Hepatocyte (in vitro differentiated cells): Measurements from ENCODE around the gene CDC42SE2. TPM values are rescaled to one million over a fixed set of nuclear protein-coding genes. Genes with fewer than 3 reads are reported as not detected.

Experiments
- DNase-seq: peaks from one replicate; pipeline ENCODE4 v3.0.0-alpha.2; 2016; ENCODE audit warnings: low spot score
- H2AFZ ChIP-seq: fragments of 200-600 bp; sonication (generic); 2 replicates; pipeline ENCODE4 v1.6.0; 2016; ENCODE audit warnings: antibody characterized with exemption, mild to moderate bottlenecking
- H3K27ac ChIP-seq: fragments of 200-600 bp; sonication (generic); 2 replicates; pipeline ENCODE4 v1.5.1; 2016; ENCODE audit warnings: mild to moderate bottlenecking
- H3K27me3 ChIP-seq: fragments of 200-600 bp; sonication (generic); 2 replicates; pipeline ENCODE4 v1.6.1; 2016
- H3K36me3 ChIP-seq: fragments of 200-600 bp; sonication (generic); replicated peaks from 2 replicates; pipeline ENCODE4 v1.5.1; 2016; ENCODE audit warnings: low read depth; ENCODE audit not compliant: insufficient read depth
- H3K4me1 ChIP-seq: fragments of 200-600 bp; sonication (generic); 2 replicates; pipeline ENCODE4 v1.5.1; 2016; ENCODE audit warnings: mild to moderate bottlenecking, moderate library complexity; ENCODE audit not compliant: insufficient read depth
- H3K4me2 ChIP-seq: fragments of 200-600 bp; sonication (generic); 2 replicates; pipeline ENCODE4 v1.6.0; 2016
- H3K4me3 ChIP-seq: fragments of 200-600 bp; sonication (generic); 2 replicates; pipeline ENCODE4 v1.5.1; 2016; ENCODE audit warnings: mild to moderate bottlenecking
- H3K79me2 ChIP-seq: fragments of 200-600 bp; sonication (generic); 2 replicates; pipeline ENCODE4 v1.6.0; 2017; ENCODE audit warnings: mild to moderate bottlenecking
- H3K9me2 ChIP-seq: fragments of 200-600 bp; sonication (generic); replicated peaks from 2 replicates; pipeline ENCODE4 v1.6.0; 2017; ENCODE audit warnings: mild to moderate bottlenecking; ENCODE audit not compliant: insufficient read depth
- H3K9me3 ChIP-seq: fragments of 200-600 bp; sonication (generic); 2 replicates; pipeline ENCODE4 v1.5.1; 2016; ENCODE audit warnings: low read depth, mild to moderate bottlenecking
- H4K20me1 ChIP-seq: fragments of 200-600 bp; sonication (generic); 2 replicates; pipeline ENCODE4 v1.6.0; 2016; ENCODE audit warnings: mild to moderate bottlenecking; ENCODE audit not compliant: insufficient read depth, poor library complexity, severe bottlenecking
- EZH2 ChIP-seq: fragments of 200-600 bp; sonication (generic); IDR thresholded peaks from 2 replicates; pipeline ENCODE4 v1.6.1; 2016; ENCODE audit warnings: antibody characterized with exemption, mild to moderate bottlenecking, borderline replicate concordance
- EZH2phosphoT487 ChIP-seq: fragments of 200-600 bp; sonication (generic); IDR thresholded peaks from one replicate; pipeline ENCODE4 v1.6.1; 2018; ENCODE audit warnings: antibody characterized with exemption, mild to moderate bottlenecking, low read depth, moderate library complexity; ENCODE audit not compliant: unreplicated experiment, severe bottlenecking
- WGBS: methylation state at CpG from one replicate; pipeline ENCODE4 v1.1.6; 2016; ENCODE audit warnings: low lambda C conversion rate; ENCODE audit errors: missing lambda C conversion rate; 5-methylcytosine and 5-hydroxymethylcytosine counted together
- polyA plus RNA-seq: library from polyadenylated mRNA; unstranded; fragments of >200 nt; fragmentation: Nextera tagmentation; extraction: Ambion mirVana; gene quantifications from 2 replicates; pipeline ENCODE4 v1.2.1, GENCODE V29; 2016
- total RNA-seq: library from RNA; depleted of rRNA; stranded (reverse); fragments of >200 nt; gene quantifications from 2 replicates; pipeline ENCODE4 v1.2.3, GENCODE V29; 2014
- TF ChIP-seq, protein P1 (sequence below): fragments of 200-600 bp; sonication (generic); IDR thresholded peaks from 2 replicates; pipeline ENCODE4 v1.5.1; 2016; ENCODE audit warnings: antibody characterized with exemption, mild to moderate bottlenecking; ENCODE audit not compliant: poor library complexity

CDC42SE2 gene
- total and polyA plus RNA-seq, 2 experiments from 2014 or later: 27.2 to 51.5 TPM

DNA sequence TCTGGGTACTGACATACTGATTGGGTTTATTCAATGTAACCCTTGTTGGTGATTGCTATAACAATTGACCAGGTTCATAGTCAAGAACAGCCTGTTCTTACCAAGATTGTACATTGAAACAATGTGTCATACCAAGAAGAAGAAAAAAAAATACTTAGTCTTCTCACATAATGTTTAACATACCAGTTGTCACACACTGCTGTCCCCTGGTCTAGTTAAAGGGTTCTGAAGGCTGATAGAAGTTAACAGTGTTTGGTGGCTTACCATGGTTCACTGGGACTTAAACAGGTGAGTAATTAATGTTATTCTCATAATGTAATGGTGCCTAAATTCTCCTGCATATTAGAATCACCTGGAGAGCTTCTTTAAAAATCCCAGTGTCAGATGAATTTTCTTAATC is 18.5 kb upstream of the CDC42SE2 start:
- H2AFZ ChIP-seq: no peak overlapping the region
- no peak for DNase-seq
- no peaks in the 10 kb centered on the region for H3K27me3 ChIP-seq
- H3K4me3 ChIP-seq: no peak overlapping the region
- H3K9me3 ChIP-seq: no peaks in the 10 kb centered on the region
- no peaks in the 10 kb centered on the region for H3K79me2 ChIP-seq
- H4K20me1 ChIP-seq: no peaks in the 10 kb centered on the region
- H3K27ac ChIP-seq: no peak overlapping the region
- H3K9me2 ChIP-seq: no peaks in the 10 kb centered on the region
- H3K36me3 ChIP-seq: no peaks in the 10 kb centered on the region
- H3K4me2 ChIP-seq: no peak overlapping the region
- no peaks in the 10 kb centered on the region for H3K4me1 ChIP-seq
- TF ChIP-seq EZH2phosphoT487: no peak
- TF ChIP-seq, protein P1, sequence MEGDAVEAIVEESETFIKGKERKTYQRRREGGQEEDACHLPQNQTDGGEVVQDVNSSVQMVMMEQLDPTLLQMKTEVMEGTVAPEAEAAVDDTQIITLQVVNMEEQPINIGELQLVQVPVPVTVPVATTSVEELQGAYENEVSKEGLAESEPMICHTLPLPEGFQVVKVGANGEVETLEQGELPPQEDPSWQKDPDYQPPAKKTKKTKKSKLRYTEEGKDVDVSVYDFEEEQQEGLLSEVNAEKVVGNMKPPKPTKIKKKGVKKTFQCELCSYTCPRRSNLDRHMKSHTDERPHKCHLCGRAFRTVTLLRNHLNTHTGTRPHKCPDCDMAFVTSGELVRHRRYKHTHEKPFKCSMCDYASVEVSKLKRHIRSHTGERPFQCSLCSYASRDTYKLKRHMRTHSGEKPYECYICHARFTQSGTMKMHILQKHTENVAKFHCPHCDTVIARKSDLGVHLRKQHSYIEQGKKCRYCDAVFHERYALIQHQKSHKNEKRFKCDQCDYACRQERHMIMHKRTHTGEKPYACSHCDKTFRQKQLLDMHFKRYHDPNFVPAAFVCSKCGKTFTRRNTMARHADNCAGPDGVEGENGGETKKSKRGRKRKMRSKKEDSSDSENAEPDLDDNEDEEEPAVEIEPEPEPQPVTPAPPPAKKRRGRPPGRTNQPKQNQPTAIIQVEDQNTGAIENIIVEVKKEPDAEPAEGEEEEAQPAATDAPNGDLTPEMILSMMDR: no peak
- TF ChIP-seq EZH2: no peak

DNA sequence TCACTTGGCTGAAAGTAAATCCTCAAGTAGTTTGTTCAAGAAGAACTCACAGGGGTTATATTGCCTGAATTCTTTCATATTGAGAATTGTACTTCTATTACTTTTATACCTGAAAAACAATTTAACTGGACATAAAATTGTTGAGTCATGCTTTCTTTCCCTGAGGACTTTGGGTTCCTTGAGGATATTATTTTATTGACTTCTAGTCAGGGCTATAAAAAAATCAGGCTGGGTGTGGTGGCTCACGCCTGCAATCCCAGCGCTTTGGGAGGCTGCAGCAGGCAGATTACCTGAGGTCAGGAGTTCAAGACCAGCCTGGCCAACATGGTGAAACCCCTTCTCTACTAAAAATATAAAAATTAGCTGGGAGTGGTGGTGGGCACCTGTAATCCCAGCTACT is 17.9 kb upstream of the CDC42SE2 start:
- H3K27ac ChIP-seq: no peak overlapping the region
- no peak for TF ChIP-seq EZH2phosphoT487
- TF ChIP-seq, protein P1: no peak
- H3K79me2 ChIP-seq: no peaks in the 10 kb centered on the region
- H3K9me3 ChIP-seq: no peaks in the 10 kb centered on the region
- no peaks in the 10 kb centered on the region for H3K36me3 ChIP-seq
- H4K20me1 ChIP-seq: no peaks in the 10 kb centered on the region
- H3K9me2 ChIP-seq: no peaks in the 10 kb centered on the region
- no peak overlapping the region for H3K4me3 ChIP-seq
- H2AFZ ChIP-seq: no peak overlapping the region
- no peaks in the 10 kb centered on the region for H3K27me3 ChIP-seq
- H3K4me1 ChIP-seq: no peaks in the 10 kb centered on the region
- WGBS: 92% methylated on average over 2 of the region's 2 CpGs
- DNase-seq: no peak
- H3K4me2 ChIP-seq: no peak overlapping the region

DNA sequence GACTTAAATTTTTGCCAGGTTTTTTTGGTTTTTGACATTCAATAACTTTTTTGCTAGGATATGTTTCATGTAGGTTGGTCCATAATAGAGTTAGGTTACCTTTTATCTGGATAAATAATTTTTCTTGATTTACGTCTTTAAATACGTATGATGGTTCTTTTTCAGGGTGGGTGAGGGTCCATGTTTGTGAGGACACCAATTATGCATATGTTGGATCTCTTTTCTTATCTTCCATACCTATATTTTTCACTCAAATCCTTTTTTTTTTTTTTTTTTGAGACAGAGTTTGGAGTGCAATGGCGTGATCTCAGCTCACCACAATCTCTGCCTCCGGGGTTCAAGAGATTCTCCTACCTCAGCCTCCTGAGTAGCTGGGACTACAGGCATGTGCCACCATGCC is 17.3 kb upstream of the CDC42SE2 start:
- H3K9me2 ChIP-seq: no peaks in the 10 kb centered on the region

More for the DNA sequence above, 17.3 kb upstream of the CDC42SE2 start:
- Histone ChIP-seq H3K4me1 (no peaks in the 10 kb centered on the region), H3K9me3 (no peaks in the 10 kb centered on the region), H4K20me1 (no peaks in the 10 kb centered on the region), H3K27ac (no peak overlapping the region), H3K27me3 (no peaks in the 10 kb centered on the region), H3K4me2 (no peak overlapping the region), H2AFZ (no peak overlapping the region), H3K36me3 (no peaks in the 10 kb centered on the region), H3K79me2 (no peaks in the 10 kb centered on the region), H3K4me3 (no peak overlapping the region)
- 89% methylated on average over 4 of the region's 4 CpGs for WGBS
- TF ChIP-seq, protein P1: no peak
- TF ChIP-seq EZH2phosphoT487 (no peak), EZH2 (no peak)
- no peak for DNase-seq
